ENCODE data around the gene SCGB3A2.

The SCGB3A2 gene

GRCh38 chr5:147876141-147876540 lies 2.4 kb upstream of the SCGB3A2 start:
- Histone ChIP-seq H3K9ac (no peak overlapping the region), H3K27me3 (no peaks in the 10 kb centered on the region), H3K9me3 (replicated peaks in 1 of 11) (no peaks in the 10 kb centered on the region), H3K4me3 (no peak overlapping the region), H3K36me3 (no peaks in the 10 kb centered on the region), H3K4me2 (no peak overlapping the region), H4K20me1 (no peaks in the 10 kb centered on the region), H3K4me1 (no peaks in the 10 kb centered on the region), H3K27ac (no peak overlapping the region)
- TF ChIP-seq Cebpa-rat (IDR thresholded peaks at IDR 0.05), result no peak

DNA sequence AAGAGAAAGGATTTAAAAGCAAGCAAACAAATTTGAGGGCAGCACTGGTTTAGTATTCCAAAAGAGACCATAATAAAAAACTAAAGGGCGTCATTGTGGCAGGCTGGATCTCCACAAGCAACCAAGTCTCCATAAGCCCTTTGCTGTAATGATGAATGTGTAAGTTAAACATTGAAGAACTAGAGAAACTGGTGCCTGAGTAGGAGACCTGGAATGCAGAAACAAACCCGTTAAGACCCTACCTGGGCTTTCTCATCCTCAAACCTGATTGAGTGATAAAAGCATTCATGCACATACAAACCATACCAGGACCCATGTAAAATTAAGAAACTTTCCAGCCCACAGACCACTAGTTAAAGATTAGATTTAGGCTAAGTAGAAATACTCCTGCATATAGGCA lies 1.9 kb upstream of the SCGB3A2 start:
- TF ChIP-seq Cebpa-rat (IDR thresholded peaks at IDR 0.05), result no peak
- Histone ChIP-seq H4K20me1 (no peaks in the 10 kb centered on the region), H3K4me1 (no peaks in the 10 kb centered on the region), H3K27ac (no peak overlapping the region), H3K27me3 (no peaks in the 10 kb centered on the region), H3K4me3 (no peak overlapping the region), H3K36me3 (no peaks in the 10 kb centered on the region), H3K9me3 (replicated peaks in 1 of 11) (no peaks in the 10 kb centered on the region), H3K9ac (no peak overlapping the region), H3K4me2 (no peak overlapping the region)

DNA sequence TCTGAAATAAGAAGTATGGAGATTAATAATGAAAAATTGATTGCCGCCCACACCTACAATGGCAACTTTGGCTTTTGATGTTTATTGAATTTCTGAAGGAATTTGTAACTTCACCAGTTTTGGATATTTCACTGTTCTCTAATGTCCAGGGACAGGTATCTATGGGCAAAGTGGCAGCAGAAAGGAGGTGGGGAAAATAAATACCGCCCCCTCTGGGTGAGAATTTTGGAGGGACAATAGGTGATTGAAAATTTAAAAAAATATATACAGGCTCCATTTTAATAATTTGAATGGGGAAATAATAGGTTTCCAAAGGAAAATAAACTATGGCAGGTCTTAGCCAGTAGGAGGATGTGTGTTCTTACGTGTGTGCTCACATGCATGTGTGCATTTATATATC lies 1.3 kb downstream of the SCGB3A2 start:
- no peak for TF ChIP-seq Cebpa-rat (IDR thresholded peaks at IDR 0.05)
- Histone ChIP-seq H3K9me3 (replicated peaks in 1 of 11) (no peaks in the 10 kb centered on the region), H3K9ac (no peak overlapping the region), H4K20me1 (no peaks in the 10 kb centered on the region), H3K27me3 (no peaks in the 10 kb centered on the region), H3K27ac (no peak overlapping the region), H3K4me3 (no peak overlapping the region), H3K4me1 (no peaks in the 10 kb centered on the region), H3K4me2 (no peak overlapping the region), H3K36me3 (no peaks in the 10 kb centered on the region)

- H3K4me1 ChIP-seq, result no peaks in the 10 kb centered on the region
- H3K4me2 ChIP-seq, result no peak overlapping the region
- H4K20me1 ChIP-seq, result no peaks in the 10 kb centered on the region
- H3K4me3 ChIP-seq, result no peak overlapping the region
- H3K9ac ChIP-seq, result no peak overlapping the region
- no peaks in the 10 kb centered on the region for H3K27me3 ChIP-seq
- H3K27ac ChIP-seq, result no peak overlapping the region
- H3K36me3 ChIP-seq, result no peaks in the 10 kb centered on the region
- no peaks in the 10 kb centered on the region for H3K9me3 ChIP-seq (replicated peaks in 1 of 11)
- TF ChIP-seq Cebpa-rat (IDR thresholded peaks at IDR 0.05), result no peak
Measured at GRCh38 chr5:147880487-147880886, 2.0 kb downstream of the SCGB3A2 start.

- no peaks in the 10 kb centered on the region for H3K27me3 ChIP-seq
- no peaks in the 10 kb centered on the region for H4K20me1 ChIP-seq
- no peaks in the 10 kb centered on the region for H3K36me3 ChIP-seq
- H3K4me2 ChIP-seq, result no peak overlapping the region
- TF ChIP-seq Cebpa-rat (IDR thresholded peaks at IDR 0.05), result no peak
- no peak overlapping the region for H3K4me3 ChIP-seq
- H3K4me1 ChIP-seq, result no peaks in the 10 kb centered on the region
- H3K27ac ChIP-seq, result no peak overlapping the region
- H3K9ac ChIP-seq, result no peak overlapping the region
- no peaks in the 10 kb centered on the region for H3K9me3 ChIP-seq (replicated peaks in 1 of 11)
Measured at GRCh38 chr5:147882586-147883313, 4.2 kb downstream of the SCGB3A2 start.

GRCh38 chr5:147887026-147887627 lies 8.6 kb downstream of the SCGB3A2 start:
- H3K27me3 ChIP-seq, result no peaks in the 10 kb centered on the region
- no peak overlapping the region for H3K27ac ChIP-seq
- TF ChIP-seq Cebpa-rat (IDR thresholded peaks at IDR 0.05), result no peak

DNA sequence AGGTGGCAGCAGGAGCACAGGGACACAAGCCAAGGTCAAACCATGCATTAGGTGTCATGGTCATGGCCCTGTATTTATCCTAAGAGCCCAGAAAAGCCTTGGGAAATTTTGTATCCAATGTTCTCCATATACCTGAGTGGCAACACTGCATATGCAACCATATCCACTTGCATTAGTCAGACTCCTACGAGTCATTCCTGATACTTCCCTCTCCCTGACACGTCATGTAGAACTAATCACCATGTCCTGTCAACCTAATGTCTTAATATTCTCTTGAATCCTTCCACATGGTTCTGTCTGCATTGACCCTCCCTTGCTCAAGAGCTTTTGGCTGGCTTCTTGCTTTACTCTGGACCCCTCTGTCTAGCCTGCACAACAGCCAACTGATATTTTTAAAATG lies 9.4 kb downstream of the SCGB3A2 start:
- H3K9ac ChIP-seq, result no peak overlapping the region
- no peaks in the 10 kb centered on the region for H3K27me3 ChIP-seq
- H3K4me1 ChIP-seq, result no peaks in the 10 kb centered on the region
- no peak overlapping the region for H3K27ac ChIP-seq
- H3K4me3 ChIP-seq, result no peak overlapping the region
- H3K36me3 ChIP-seq, result no peaks in the 10 kb centered on the region
- H3K9me3 ChIP-seq (replicated peaks in 1 of 11), result no peaks in the 10 kb centered on the region
- TF ChIP-seq Cebpa-rat (IDR thresholded peaks at IDR 0.05), result no peak
- H4K20me1 ChIP-seq, result no peaks in the 10 kb centered on the region
- H3K4me2 ChIP-seq, result no peak overlapping the region

More at GRCh38 chr5:147887026-147887627, 8.6 kb downstream of the SCGB3A2 start:
- Histone ChIP-seq H4K20me1 (no peaks in the 10 kb centered on the region), H3K9me3 (replicated peaks in 1 of 11) (no peaks in the 10 kb centered on the region), H3K9ac (no peak overlapping the region), H3K4me2 (no peak overlapping the region), H3K36me3 (no peaks in the 10 kb centered on the region), H3K4me1 (no peaks in the 10 kb centered on the region), H3K4me3 (no peak overlapping the region)

DNA sequence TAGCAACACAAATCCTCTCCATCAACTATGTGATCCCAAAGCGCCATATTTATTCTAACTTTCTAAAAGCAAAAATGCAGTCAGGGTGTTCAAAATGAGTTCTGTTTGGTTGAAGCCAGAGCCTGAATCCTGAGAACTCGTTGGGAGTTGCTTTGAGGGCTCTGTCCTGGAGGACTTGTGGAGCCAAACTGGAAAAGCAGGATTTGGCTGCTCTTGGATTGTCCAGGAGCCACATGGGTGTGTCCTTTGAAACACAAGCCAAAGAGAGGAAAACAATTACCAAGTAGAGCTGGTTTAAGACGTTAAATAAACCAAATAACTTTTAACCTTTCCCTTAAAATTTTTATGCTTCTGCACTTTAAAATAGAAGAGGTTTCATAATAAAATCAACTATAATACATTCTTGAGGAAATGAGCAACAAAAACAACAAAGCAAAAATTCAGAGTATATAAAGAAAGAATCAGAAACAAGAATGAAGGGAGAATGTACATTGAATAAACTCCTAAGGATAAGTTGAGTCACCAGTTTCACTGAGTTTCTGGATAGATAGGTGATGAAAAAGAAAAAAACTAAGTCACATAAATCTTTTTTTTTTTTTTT lies 14.3 kb downstream of the SCGB3A2 start:
- no peak overlapping the region for H3K9ac ChIP-seq

DNA sequence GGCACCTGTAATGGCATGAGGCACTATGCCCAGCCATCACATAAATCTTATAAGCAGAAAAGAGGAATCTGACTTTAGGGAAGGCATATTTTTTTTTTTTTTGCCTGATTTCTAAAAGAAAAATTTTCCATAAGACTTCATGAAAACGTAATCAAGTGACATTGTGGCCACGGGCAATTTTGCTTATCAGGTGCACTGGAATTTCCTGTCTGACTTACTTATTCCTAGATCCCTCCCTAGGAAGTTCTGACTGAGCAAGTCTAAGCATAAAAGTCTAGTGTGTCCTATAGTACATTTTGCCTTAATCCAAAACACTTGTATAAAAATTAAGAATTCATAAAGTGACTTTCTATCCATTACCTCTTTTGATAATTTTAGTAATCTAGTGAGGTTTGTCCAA lies 15.3 kb downstream of the SCGB3A2 start:
- no peaks in the 10 kb centered on the region for H4K20me1 ChIP-seq
- H3K9me3 ChIP-seq (replicated peaks in 1 of 11), result no peaks in the 10 kb centered on the region
- H3K4me3 ChIP-seq, result no peak overlapping the region
- no peak overlapping the region for H3K27ac ChIP-seq
- H3K4me1 ChIP-seq, result no peaks in the 10 kb centered on the region
- H3K4me2 ChIP-seq, result no peak overlapping the region
- H3K27me3 ChIP-seq, result no peaks in the 10 kb centered on the region
- no peak for TF ChIP-seq Cebpa-rat (IDR thresholded peaks at IDR 0.05)
- H3K9ac ChIP-seq, result no peak overlapping the region
- H3K36me3 ChIP-seq, result no peaks in the 10 kb centered on the region

More for the DNA sequence above, 14.3 kb downstream of the SCGB3A2 start:
- Histone ChIP-seq H3K27me3 (no peaks in the 10 kb centered on the region), H3K36me3 (no peaks in the 10 kb centered on the region), H4K20me1 (no peaks in the 10 kb centered on the region), H3K4me1 (no peaks in the 10 kb centered on the region), H3K4me2 (no peak overlapping the region), H3K9me3 (replicated peaks in 1 of 11) (no peaks in the 10 kb centered on the region), H3K27ac (no peak overlapping the region), H3K4me3 (no peak overlapping the region)
- TF ChIP-seq Cebpa-rat (IDR thresholded peaks at IDR 0.05), result no peak

DNA sequence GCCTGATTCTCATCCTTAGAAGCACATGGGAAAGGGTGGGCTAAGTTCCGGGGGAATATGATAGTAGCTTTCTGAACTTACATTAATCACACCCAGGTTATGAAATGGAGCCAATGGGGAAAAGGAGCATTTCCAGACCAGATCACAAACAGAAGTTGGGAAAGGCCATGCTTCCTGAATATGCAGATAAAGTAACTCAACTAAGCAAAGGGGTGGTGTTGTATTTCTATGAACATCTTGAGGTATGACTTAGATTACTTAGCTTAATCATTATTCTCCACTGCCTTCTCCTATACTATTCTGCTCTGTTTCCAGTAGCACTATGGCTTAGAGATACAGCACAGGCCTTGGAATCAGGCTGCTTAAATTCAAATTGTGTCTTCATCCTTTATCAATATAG lies 17.4 kb downstream of the SCGB3A2 start:
- H3K36me3 ChIP-seq, result no peaks in the 10 kb centered on the region
- TF ChIP-seq Cebpa-rat (IDR thresholded peaks at IDR 0.05), result no peak

More for the DNA sequence above, 17.4 kb downstream of the SCGB3A2 start:
- no peak overlapping the region for H3K9ac ChIP-seq
- H3K27me3 ChIP-seq, result no peaks in the 10 kb centered on the region
- no peak overlapping the region for H3K4me3 ChIP-seq
- H3K4me1 ChIP-seq, result no peaks in the 10 kb centered on the region
- H3K9me3 ChIP-seq (replicated peaks in 1 of 11), result no peaks in the 10 kb centered on the region
- H3K27ac ChIP-seq, result no peak overlapping the region
- no peak overlapping the region for H3K4me2 ChIP-seq
- H4K20me1 ChIP-seq, result no peaks in the 10 kb centered on the region

All from BLaER1 treated with 17β-estradiol and CSF1 and Interleukin-3, amounts not matched to agents 10 nM and 100 nM (cell line).